ENCODE measurements around the gene UMOD.

The UMOD gene

GRCh38 chr16:20352615-20353014 is at the start of gene UMOD:
UMOD (minus strand) TSS chr16:20352715; CDS start chr16:20350737, 1,978 bp downstream.
- DNase-seq (ENCODE audit: low read depth in 2 of 2): no peak

- DNase-seq (ENCODE audit: low read depth in 2 of 2): no peak
Observed at GRCh38 chr16:20401475-20402016, 49.0 kb upstream of the UMOD start.

GRCh38 chr16:20401066-20401465 is 48.6 kb upstream of the UMOD start:
- DNase-seq (ENCODE audit: low read depth in 2 of 2): no peak

GRCh38 chr16:20399185-20399584 is 46.7 kb upstream of the UMOD start:
- no peak for DNase-seq (ENCODE audit: low read depth in 2 of 2)

- DNase-seq (ENCODE audit: low read depth in 2 of 2): no peak
Observed at GRCh38 chr16:20398603-20399002, 46.1 kb upstream of the UMOD start.

GRCh38 chr16:20397468-20398074 is 45.1 kb upstream of the UMOD start:
- DNase-seq (ENCODE audit: low read depth in 2 of 2): no peak

- DNase-seq (ENCODE audit: low read depth in 2 of 2): no peak
Observed at GRCh38 chr16:20396846-20397467, 44.4 kb upstream of the UMOD start.

GRCh38 chr16:20395946-20396345 is 43.4 kb upstream of the UMOD start:
- no peak for DNase-seq (ENCODE audit: low read depth in 2 of 2)

- DNase-seq (ENCODE audit: low read depth in 2 of 2): no peak
Observed at GRCh38 chr16:20393801-20394577, 41.5 kb upstream of the UMOD start.

- no peak for DNase-seq (ENCODE audit: low read depth in 2 of 2)
Observed at GRCh38 chr16:20391045-20391444, 38.5 kb upstream of the UMOD start.

- DNase-seq (ENCODE audit: low read depth in 2 of 2): no peak
Observed at GRCh38 chr16:20388854-20389253, 36.3 kb upstream of the UMOD start.

GRCh38 chr16:20387978-20388377 is 35.5 kb upstream of the UMOD start:
- no peak for DNase-seq (ENCODE audit: low read depth in 2 of 2)

GRCh38 chr16:20385844-20386832 is 33.6 kb upstream of the UMOD start:
- peak; percentile 36 to 55 for DNase-seq (ENCODE audit: low read depth in 2 of 2)

GRCh38 chr16:20383106-20384029 is 30.9 kb upstream of the UMOD start:
- DNase-seq (ENCODE audit: low read depth in 2 of 2): peak; percentile 4

- DNase-seq (ENCODE audit: low read depth in 2 of 2): no peak
Observed at GRCh38 chr16:20382202-20382948, 29.9 kb upstream of the UMOD start.

GRCh38 chr16:20380782-20381181 is 28.3 kb upstream of the UMOD start:
- no peak for DNase-seq (ENCODE audit: low read depth in 2 of 2)

GRCh38 chr16:20377181-20377580 is 24.7 kb upstream of the UMOD start:
- no peak for DNase-seq (ENCODE audit: low read depth in 2 of 2)

GRCh38 chr16:20372701-20373100 is 20.2 kb upstream of the UMOD start:
- DNase-seq (ENCODE audit: low read depth in 2 of 2): no peak

GRCh38 chr16:20369452-20370054 is 17.0 kb upstream of the UMOD start:
- DNase-seq (ENCODE audit: low read depth in 2 of 2): no peak

Data from stimulated activated CD8-positive, alpha-beta memory T cell treated with anti-CD3 and anti-CD28 coated beads, Interleukin-2, amount 100 ng/mL, for 48 hours (primary cell).